HEK293 (cell line): ENCODE results near the gene FOXP1.

Experiments
- KLF10 ChIP-seq: fragments of 450-650 bp; IDR thresholded peaks from 2 replicates; pipeline ENCODE4 v1.5.1; 2018; ENCODE audit warnings: missing biosample characterization, mild to moderate bottlenecking, missing genetic modification characterization
- TRIM28 ChIP-seq: IDR thresholded peaks from 2 replicates; pipeline ENCODE4 v1.6.1; 2011; ENCODE audit warnings: low read length, control low read depth, borderline replicate concordance
- ZEB2 ChIP-seq: fragments of 450-650 bp; formaldehyde crosslinking; IDR thresholded peaks from 2 replicates; pipeline ENCODE4 v1.5.1; 2016; ENCODE audit warnings: missing biosample characterization, missing genetic modification characterization
- ZNF10 ChIP-seq: fragments of 450-650 bp; formaldehyde crosslinking; IDR thresholded peaks from 2 replicates; pipeline ENCODE4 v1.5.1; 2017; ENCODE audit warnings: missing biosample characterization, missing genetic modification characterization
- ZNF510 ChIP-seq: fragments of 450-650 bp; formaldehyde crosslinking; IDR thresholded peaks from 2 replicates; pipeline ENCODE4 v1.5.1; 2018; ENCODE audit warnings: mild to moderate bottlenecking, missing genetic modification characterization, missing biosample characterization; ENCODE audit not compliant: insufficient replicate concordance
- TF ChIP-seq, protein P1 (sequence below): fragments of 450-650 bp; formaldehyde crosslinking; IDR thresholded peaks from 2 replicates; pipeline ENCODE4 v1.5.1; 2016; ENCODE audit warnings: missing biosample characterization, missing genetic modification characterization

DNA sequence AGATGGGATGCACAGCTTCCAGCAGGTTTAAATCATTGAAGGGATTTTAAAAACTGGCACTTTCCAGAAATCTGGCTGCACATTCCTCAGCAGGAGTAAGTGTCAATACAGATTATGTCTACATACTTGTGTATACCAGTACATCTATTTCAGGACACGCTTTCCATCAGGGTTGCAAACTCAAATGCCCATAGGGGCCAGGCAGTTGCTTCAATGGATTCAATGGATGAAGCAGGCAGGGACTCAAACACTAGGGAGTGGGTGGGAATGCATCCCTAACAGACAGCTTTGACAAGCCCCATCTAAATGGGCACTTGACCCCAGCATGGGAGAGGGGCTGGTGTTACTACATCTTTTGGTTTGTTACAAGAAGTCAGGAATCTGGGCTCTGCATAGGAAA lies 136.8 kb downstream of the FOXP1 start:
- TF ChIP-seq, protein P1, sequence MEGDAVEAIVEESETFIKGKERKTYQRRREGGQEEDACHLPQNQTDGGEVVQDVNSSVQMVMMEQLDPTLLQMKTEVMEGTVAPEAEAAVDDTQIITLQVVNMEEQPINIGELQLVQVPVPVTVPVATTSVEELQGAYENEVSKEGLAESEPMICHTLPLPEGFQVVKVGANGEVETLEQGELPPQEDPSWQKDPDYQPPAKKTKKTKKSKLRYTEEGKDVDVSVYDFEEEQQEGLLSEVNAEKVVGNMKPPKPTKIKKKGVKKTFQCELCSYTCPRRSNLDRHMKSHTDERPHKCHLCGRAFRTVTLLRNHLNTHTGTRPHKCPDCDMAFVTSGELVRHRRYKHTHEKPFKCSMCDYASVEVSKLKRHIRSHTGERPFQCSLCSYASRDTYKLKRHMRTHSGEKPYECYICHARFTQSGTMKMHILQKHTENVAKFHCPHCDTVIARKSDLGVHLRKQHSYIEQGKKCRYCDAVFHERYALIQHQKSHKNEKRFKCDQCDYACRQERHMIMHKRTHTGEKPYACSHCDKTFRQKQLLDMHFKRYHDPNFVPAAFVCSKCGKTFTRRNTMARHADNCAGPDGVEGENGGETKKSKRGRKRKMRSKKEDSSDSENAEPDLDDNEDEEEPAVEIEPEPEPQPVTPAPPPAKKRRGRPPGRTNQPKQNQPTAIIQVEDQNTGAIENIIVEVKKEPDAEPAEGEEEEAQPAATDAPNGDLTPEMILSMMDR, result no peak
- no peak for TF ChIP-seq ZNF510
- TF ChIP-seq ZEB2 (tag by site-specific recombination), result no peak
- no peak for TF ChIP-seq ZNF10
- TF ChIP-seq TRIM28, result no peak
- no peak for TF ChIP-seq KLF10
